IPS DF 4.7 (cell line): ENCODE measurements around the gene ZCCHC7.

Source experiments
- DNase-seq: peaks from one replicate; pipeline ENCODE4 v3.0.0-alpha.2; 2013; ENCODE audit warnings: low spot score; ENCODE audit errors: extremely low read depth

ZCCHC7 gene

GRCh38 chr9:37336150-37336549 lies 215.8 kb downstream of the ZCCHC7 start:
- DNase-seq = no peak

GRCh38 chr9:37337301-37337890 lies 217.0 kb downstream of the ZCCHC7 start:
- DNase-seq = no peak

- no peak for DNase-seq
Observed at GRCh38 chr9:37338218-37338617, 217.8 kb downstream of the ZCCHC7 start.

GRCh38 chr9:37339923-37340322 lies 219.5 kb downstream of the ZCCHC7 start:
- no peak for DNase-seq

- DNase-seq = no peak
Observed at GRCh38 chr9:37340961-37341360, 220.6 kb downstream of the ZCCHC7 start.

- no peak for DNase-seq
Observed at GRCh38 chr9:37341704-37342103, 221.3 kb downstream of the ZCCHC7 start.

GRCh38 chr9:37342493-37342892 lies 222.1 kb downstream of the ZCCHC7 start:
- no peak for DNase-seq

GRCh38 chr9:37342895-37343294 lies 222.5 kb downstream of the ZCCHC7 start:
- DNase-seq = no peak

- DNase-seq = no peak
Observed at GRCh38 chr9:37343724-37344123, 223.3 kb downstream of the ZCCHC7 start.

- no peak for DNase-seq
Observed at GRCh38 chr9:37345038-37345437, 224.7 kb downstream of the ZCCHC7 start.

- DNase-seq = no peak
Observed at GRCh38 chr9:37348917-37349316, 228.5 kb downstream of the ZCCHC7 start.

- DNase-seq = no peak
Observed at GRCh38 chr9:37350486-37351190, 230.3 kb downstream of the ZCCHC7 start.

GRCh38 chr9:37353791-37354190 lies 233.4 kb downstream of the ZCCHC7 start:
- DNase-seq = no peak

GRCh38 chr9:37362430-37362829 lies 242.1 kb downstream of the ZCCHC7 start:
- DNase-seq = no peak

- no peak for DNase-seq
Observed at GRCh38 chr9:37363124-37363523, 242.8 kb downstream of the ZCCHC7 start.

GRCh38 chr9:37364136-37364535 lies 243.8 kb downstream of the ZCCHC7 start:
- no peak for DNase-seq

- DNase-seq = no peak
Observed at GRCh38 chr9:37364751-37365360, 244.5 kb downstream of the ZCCHC7 start.

- no peak for DNase-seq
Observed at GRCh38 chr9:37369671-37370070, 249.3 kb downstream of the ZCCHC7 start.

GRCh38 chr9:37370282-37370681 lies 249.9 kb downstream of the ZCCHC7 start:
- no peak for DNase-seq

- no peak for DNase-seq
Observed at GRCh38 chr9:37370968-37371563, 250.7 kb downstream of the ZCCHC7 start.

- no peak for DNase-seq
Observed at GRCh38 chr9:37371565-37372464, 251.4 kb downstream of the ZCCHC7 start.
